Right cardiac atrium (tissue), 5 donors: ENCODE measurements around the gene ASIP. TPM values are rescaled to one million over a fixed set of nuclear protein-coding genes. Genes with fewer than 3 reads are reported as not detected.

Experiments
- ATAC-seq, 2 donors: fragments of 200-7000 bp; cut with Tn5 transposase; one replicate each; pipeline versions ENCODE4 v1.8.0 to v1.9.1; 2020; ENCODE audit warnings: moderate library complexity in 2 of 2, mild to moderate bottlenecking in 1 of 2
- DNase-seq, 3 donors: peaks; one replicate each; pipeline ENCODE4 v3.0.0-alpha.2; 2020
- H3K27ac ChIP-seq: one replicate; pipeline ENCODE4 v1.5.1; 2013; ENCODE audit warnings: mild to moderate bottlenecking, low read length, control low read depth, moderate library complexity
- H3K27me3 ChIP-seq: one replicate; pipeline ENCODE4 v1.6.1; 2013; ENCODE audit not compliant: control insufficient read depth, insufficient read depth
- H3K4me1 ChIP-seq: one replicate; pipeline ENCODE4 v1.6.1; 2013; ENCODE audit warnings: low read length; ENCODE audit not compliant: control insufficient read depth, insufficient read depth
- H3K4me3 ChIP-seq: one replicate; pipeline ENCODE4 v1.5.1; 2013; ENCODE audit warnings: low read length, control low read depth
- H3K9me3 ChIP-seq: one replicate; pipeline ENCODE4 v1.6.1; 2013; ENCODE audit warnings: low read length; ENCODE audit not compliant: control insufficient read depth
- WGBS: extraction: QIAGEN DNeasy Blood & Tissue Kit; methylation state at CpG from one replicate; pipeline ENCODE4 v1.1.7; 2013; 5-methylcytosine and 5-hydroxymethylcytosine counted together
- intact Hi-C, 4 donors: fragments of 100-400 bp; cut with DNase I; formaldehyde crosslinking; loops; one replicate each; pipeline versions ENCODE4 v1.11.0 to v1.14.0; 2022 to 2023
- polyA plus RNA-seq: library from polyadenylated mRNA; stranded (reverse); fragments of 200-250 nt; gene quantifications from one replicate; pipeline ENCODE4 v1.2.3, GENCODE V29; 2013
- total RNA-seq, 4 donors: library from RNA; stranded (reverse); fragmentation: NEBNext Ultra II Directional; extraction: Animal tissue kit (Norgen Biotek cat#: 25700); gene quantifications; one replicate each; pipeline ENCODE4 v1.2.1, GENCODE V29; 2021
- donor health status: healthy with polysubstance abuse.
- donor health status: DM: no; HTN: yes; CAD: no.
- donor health status: DM: no; HTN: no; CAD: no.
- donor health status: DM: no; HTN: yes; CAD: no; lungs with severe emphysema.
- donor health status: DM: yes; HTN: yes; CAD: no.

The ASIP gene
- total and polyA plus RNA-seq, 5 donors, result 0.67 to 8.0 (median 2.8) TPM

GRCh38 chr20:34300809-34301586, 59.8 kb downstream of the ASIP start:
- DNase-seq (no peak), ATAC-seq (no peak)
- no peaks in the 10 kb centered on the region for H3K9me3 ChIP-seq
- H3K27me3 ChIP-seq, result no peaks in the 10 kb centered on the region
- no peak overlapping the region for H3K4me3 ChIP-seq
- intact Hi-C loops, result no loop called here
- peak overlapping the region; percentile 56 for H3K27ac ChIP-seq
- peaks cover 13% of the 10 kb centered on the region for H3K4me1 ChIP-seq
- WGBS, result 54% methylated on average over 7 of the region's 7 CpGs

DNA sequence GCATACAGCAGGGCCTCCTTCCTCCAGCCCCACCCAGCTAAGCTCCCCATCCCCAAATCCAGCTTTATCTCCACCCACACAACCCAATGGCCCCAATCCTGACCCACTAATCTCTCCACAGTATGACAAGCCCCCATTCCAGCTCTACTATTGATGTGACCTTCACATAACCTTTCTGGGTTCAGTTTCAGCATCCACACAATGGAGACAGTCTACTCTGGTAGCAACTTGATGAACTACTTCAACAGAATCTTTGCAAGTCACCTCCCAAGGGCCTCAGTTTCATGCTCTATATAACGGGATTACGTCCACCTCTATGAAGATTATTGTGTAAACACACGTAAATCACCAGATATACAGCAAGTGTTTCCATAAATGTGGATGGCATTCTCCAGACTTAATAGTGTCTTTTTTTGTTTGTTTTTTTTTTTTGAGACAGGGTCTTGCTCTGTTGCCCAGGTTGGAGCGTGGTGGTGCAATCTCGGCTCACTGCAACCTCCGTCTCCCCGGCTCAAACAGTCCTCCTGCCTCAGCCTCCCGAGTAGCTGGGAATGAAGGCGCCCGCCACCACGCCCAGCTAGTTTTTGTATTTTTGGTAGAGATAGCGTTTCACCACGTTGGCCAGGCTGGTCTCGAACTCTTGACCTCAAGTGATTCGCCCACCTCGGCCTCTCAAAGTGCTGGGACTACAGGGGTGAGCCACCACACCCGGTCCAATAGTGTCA, 60.5 kb downstream of the ASIP start:
- WGBS, result 88% methylated on average over 17 of the region's 17 CpGs
- ATAC-seq (no peak), DNase-seq (no peak)
- Histone ChIP-seq H3K4me3 (peak overlapping the region; percentile 81), H3K9me3 (no peaks in the 10 kb centered on the region), H3K27me3 (no peaks in the 10 kb centered on the region), H3K4me1 (peaks cover 13% of the 10 kb centered on the region), H3K27ac (peak overlapping the region; percentile 56)
- intact Hi-C loops, result no loop called here

DNA sequence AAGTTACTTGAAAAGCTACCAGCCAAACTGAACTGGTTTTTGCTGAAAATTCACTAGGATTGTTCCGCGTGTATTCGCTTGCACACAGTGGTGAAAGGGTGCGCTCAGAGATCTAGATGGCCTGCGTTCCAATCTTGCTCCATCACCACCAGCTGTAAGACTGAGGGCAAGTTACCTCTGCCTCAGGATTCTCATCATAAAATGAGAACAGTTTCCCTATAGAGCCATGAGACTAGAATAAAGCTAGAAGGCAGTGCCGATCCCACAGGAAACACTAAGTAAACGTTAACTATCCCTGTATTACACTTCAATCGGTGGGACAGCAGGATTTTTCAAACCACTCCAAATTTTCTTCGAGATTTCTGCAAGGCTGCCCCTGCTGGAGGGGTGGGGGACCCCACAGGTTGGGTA, 61.1 kb downstream of the ASIP start:
- peaks cover 13% of the 10 kb centered on the region for H3K4me1 ChIP-seq
- intact Hi-C loops, result no loop called here
- ATAC-seq (no peak), DNase-seq (no peak)
- no peaks in the 10 kb centered on the region for H3K9me3 ChIP-seq
- WGBS, result 25% methylated on average over 9 of the region's 9 CpGs
- H3K27ac ChIP-seq, result peak overlapping the region; percentile 95
- H3K4me3 ChIP-seq, result peak overlapping the region; percentile 81
- no peaks in the 10 kb centered on the region for H3K27me3 ChIP-seq

GRCh38 chr20:34302723-34303533, 61.7 kb downstream of the ASIP start, which contains the start of gene AHCY:
AHCY (minus strand) TSS chr20:34303355; CDS start chr20:34303270, 85 bp downstream.
- peak within 1 kb of the TSS; percentile 95 for H3K27ac ChIP-seq
- under 1% methylated on average over 79 of the region's 79 CpGs for WGBS
- peaks cover 13% of the 10 kb centered on the region for H3K4me1 ChIP-seq
- H3K4me3 ChIP-seq, result peak within 1 kb of the TSS; percentile 81
- H3K27me3 ChIP-seq, result no peaks in the 10 kb centered on the region
- DNase-seq, result peak; percentile 98 to 99 (median 98)
- no peaks in the 10 kb centered on the region for H3K9me3 ChIP-seq
- ATAC-seq, result peak; percentile 98
- intact Hi-C loops, result no loop called here

- peaks cover 13% of the 10 kb centered on the region for H3K4me1 ChIP-seq
- 74% methylated on average over 19 of the region's 19 CpGs for WGBS
- DNase-seq (no peak), ATAC-seq (no peak)
- no peak overlapping the region for H3K27ac ChIP-seq
- H3K27me3 ChIP-seq, result no peaks in the 10 kb centered on the region
- intact Hi-C loops, result no loop called here
- no peaks in the 10 kb centered on the region for H3K9me3 ChIP-seq
- H3K4me3 ChIP-seq, result no peak overlapping the region
These were observed 64.4 kb downstream of the ASIP start for GRCh38 chr20:34305333-34306230.

GRCh38 chr20:34309691-34310090, 68.5 kb downstream of the ASIP start:
- 93% methylated on average over 3 of the region's 3 CpGs for WGBS
- no peak overlapping the region for H3K27ac ChIP-seq
- no peak overlapping the region for H3K4me3 ChIP-seq
- H3K9me3 ChIP-seq, result no peaks in the 10 kb centered on the region
- no peaks in the 10 kb centered on the region for H3K4me1 ChIP-seq
- DNase-seq (no peak), ATAC-seq (no peak)
- H3K27me3 ChIP-seq, result no peaks in the 10 kb centered on the region
- intact Hi-C loops, result loop anchor here (5.0 to 10.0 kb wide), 4 partner anchors 163 to 445 kb away; no protein-coding TSS in a partner anchor

- WGBS, result 87% methylated on average over 19 of the region's 19 CpGs
These were observed 69.4 kb downstream of the ASIP start for GRCh38 chr20:34310481-34311117.

DNA sequence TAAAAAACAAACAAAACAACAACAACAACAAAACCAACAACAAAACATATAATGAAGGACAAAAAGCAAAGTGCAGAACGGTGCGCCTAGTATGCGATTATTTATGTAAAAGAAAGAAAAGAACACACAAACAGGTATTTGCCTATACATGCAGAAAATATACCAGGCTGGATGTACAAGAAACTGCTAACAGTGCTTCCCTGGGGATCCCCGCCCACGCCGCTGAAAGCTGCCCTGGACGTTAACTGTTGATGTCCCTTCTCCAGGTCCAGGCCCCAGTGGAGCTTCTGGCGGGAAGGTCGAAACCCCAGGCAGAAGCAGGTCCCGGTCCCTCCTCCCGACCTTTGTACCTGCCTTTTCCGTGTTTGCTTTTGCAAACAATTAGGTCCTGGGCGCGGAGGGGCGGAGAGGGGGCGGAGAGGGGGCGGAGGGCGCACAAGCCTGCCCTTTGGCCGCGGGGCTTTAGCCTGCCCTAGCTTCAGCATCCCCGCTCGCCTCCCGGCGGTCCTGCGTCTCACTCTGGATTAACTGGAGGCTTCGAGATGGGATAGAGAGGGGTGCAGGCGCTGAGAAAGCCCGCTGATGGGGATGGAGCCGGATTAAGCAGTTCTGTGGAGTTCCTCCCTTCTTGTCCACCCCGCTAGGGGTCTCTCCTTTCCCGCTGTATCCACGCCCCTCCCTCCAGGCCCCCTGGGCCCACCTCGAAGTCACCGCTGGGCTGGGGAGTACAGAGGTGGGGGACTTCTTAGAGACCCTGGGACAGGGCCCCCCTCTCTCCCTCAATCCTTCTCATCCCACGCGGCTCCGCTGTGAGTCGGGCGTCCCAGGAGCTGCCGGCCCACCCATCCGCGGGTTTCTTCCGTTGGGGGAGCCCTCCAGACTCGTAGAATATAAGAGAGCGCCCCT, 70.1 kb downstream of the ASIP start:
- Histone ChIP-seq H3K4me3 (no peak overlapping the region), H3K4me1 (no peaks in the 10 kb centered on the region), H3K27ac (no peak overlapping the region), H3K27me3 (no peaks in the 10 kb centered on the region), H3K9me3 (no peaks in the 10 kb centered on the region)
- WGBS, result 12% methylated on average over 45 of the region's 45 CpGs
- intact Hi-C loops, result loop anchor here (1.0 to 10.0 kb wide), 5 partner anchors 161 to 443 kb away; no protein-coding TSS in a partner anchor
- no peak for DNase-seq
- ATAC-seq, result peak; percentile 25 to 34

More at GRCh38 chr20:34310481-34311117, 69.4 kb downstream of the ASIP start:
- Histone ChIP-seq H3K9me3 (no peaks in the 10 kb centered on the region), H3K4me1 (no peaks in the 10 kb centered on the region), H3K27me3 (no peaks in the 10 kb centered on the region), H3K27ac (no peak overlapping the region), H3K4me3 (no peak overlapping the region)
- intact Hi-C loops, result loop anchor here (5.0 to 10.0 kb wide), 4 partner anchors 162 to 444 kb away; no protein-coding TSS in a partner anchor
- no peak for ATAC-seq
- DNase-seq, result no peak

DNA sequence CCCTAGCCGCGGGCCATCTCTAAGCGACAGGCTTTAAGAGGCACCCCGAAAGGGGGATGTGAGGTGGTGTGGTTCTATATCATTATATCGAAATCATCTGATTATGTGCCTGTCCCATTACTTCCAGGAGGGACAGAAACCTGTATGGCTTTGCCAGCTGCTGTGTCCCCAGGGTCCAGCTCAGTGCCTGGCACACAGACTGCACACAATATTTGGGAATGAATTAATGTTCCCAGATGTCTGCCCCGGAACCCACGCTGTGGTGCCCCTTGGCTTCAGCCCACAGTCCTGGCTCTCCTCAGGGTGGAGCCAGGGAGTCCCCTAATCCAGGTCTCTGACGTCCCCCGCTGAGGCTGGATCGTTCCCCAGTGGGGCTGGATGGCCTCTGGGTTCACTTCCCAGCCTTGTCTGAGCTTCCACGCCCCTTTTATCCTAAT, 70.8 kb downstream of the ASIP start:
- Histone ChIP-seq H3K4me1 (no peaks in the 10 kb centered on the region), H3K4me3 (no peak overlapping the region), H3K9me3 (no peaks in the 10 kb centered on the region), H3K27me3 (no peaks in the 10 kb centered on the region), H3K27ac (no peak overlapping the region)
- intact Hi-C loops, result loop anchor here (1.0 to 10.0 kb wide), 5 partner anchors 160 to 443 kb away; no protein-coding TSS in a partner anchor
- ATAC-seq (peak; percentile 30 to 38), DNase-seq (peak in 1 of 3 donors; percentile 18)
- WGBS, result 22% methylated on average over 11 of the region's 11 CpGs
